ENCODE measurements around the gene LBHD2. TPM values are rescaled to one million over a fixed set of nuclear protein-coding genes. Genes with fewer than 3 reads are reported as not detected.

LBHD2 gene
- total RNA-seq, 3 donors from 2014 or later, result not detected

GRCh38 chr14:103131580-103131979 lies 47.6 kb downstream of the LBHD2 start:
- DNase-seq, result no peak
- TF ChIP-seq CTCF (IDR thresholded peaks at IDR 0.05), result no peak
- Histone ChIP-seq H3K4me3 (no peak overlapping the region), H3K9me3 (no peaks in the 10 kb centered on the region), H3K4me1 (ENCODE audit: low read depth) (peaks cover 5% of the 10 kb centered on the region), H3K36me3 (ENCODE audit: low read depth) (no peaks in the 10 kb centered on the region)
- no peak for ATAC-seq
- intact Hi-C loops (cut with DNase I, micrococcal nuclease), result no loop called here

- Histone ChIP-seq H3K9me3 (no peaks in the 10 kb centered on the region), H3K4me1 (ENCODE audit: low read depth) (peaks cover 1% of the 10 kb centered on the region), H3K36me3 (ENCODE audit: low read depth) (no peaks in the 10 kb centered on the region), H3K4me3 (no peak overlapping the region)
- ATAC-seq (no peak), DNase-seq (peak in 1 of 3 donors; percentile 28)
- TF ChIP-seq CTCF (IDR thresholded peaks at IDR 0.05), result no peak
- intact Hi-C loops (cut with DNase I, micrococcal nuclease), result no loop called here
Measured at GRCh38 chr14:103132381-103133209, 48.6 kb downstream of the LBHD2 start.

- Histone ChIP-seq H3K9me3 (no peaks in the 10 kb centered on the region), H3K4me3 (no peak overlapping the region), H3K36me3 (ENCODE audit: low read depth) (no peaks in the 10 kb centered on the region), H3K4me1 (ENCODE audit: low read depth) (no peaks in the 10 kb centered on the region)
- no peak for TF ChIP-seq CTCF (IDR thresholded peaks at IDR 0.05)
- DNase-seq, result no peak
- intact Hi-C loops (cut with DNase I, micrococcal nuclease), result no loop called here
- no peak for ATAC-seq
Measured at GRCh38 chr14:103133210-103134140, 49.5 kb downstream of the LBHD2 start.

- no peaks in the 10 kb centered on the region for H3K36me3 ChIP-seq (ENCODE audit: low read depth)
- TF ChIP-seq CTCF (IDR thresholded peaks at IDR 0.05), result no peak
- intact Hi-C loops (cut with DNase I, micrococcal nuclease), result no loop called here
- DNase-seq, result no peak
- no peaks in the 10 kb centered on the region for H3K4me1 ChIP-seq (ENCODE audit: low read depth)
- H3K4me3 ChIP-seq, result no peak overlapping the region
- H3K9me3 ChIP-seq, result no peaks in the 10 kb centered on the region
- ATAC-seq, result no peak
Measured at GRCh38 chr14:103134405-103134804, 50.4 kb downstream of the LBHD2 start.

- TF ChIP-seq CTCF (IDR thresholded peaks at IDR 0.05), result no peak
- H3K9me3 ChIP-seq, result no peaks in the 10 kb centered on the region
- ATAC-seq (no peak), DNase-seq (no peak)
- intact Hi-C loops (cut with DNase I, micrococcal nuclease), result no loop called here
- H3K4me1 ChIP-seq (ENCODE audit: low read depth), result no peaks in the 10 kb centered on the region
- H3K36me3 ChIP-seq (ENCODE audit: low read depth), result no peaks in the 10 kb centered on the region
- H3K4me3 ChIP-seq, result no peak overlapping the region
Measured at GRCh38 chr14:103134919-103135318, 50.9 kb downstream of the LBHD2 start.
